HepG2 (cell line): ENCODE measurements around the gene GSPT1. TPM values are rescaled to one million over a fixed set of nuclear protein-coding genes. Genes with fewer than 3 reads are reported as not detected.

Source experiments
- CAMTA2 ChIP-seq: sonication (generic); formaldehyde crosslinking; IDR thresholded peaks from 2 replicates; pipeline ENCODE4 v1.4.0; 2020; ENCODE audit warnings: mild to moderate bottlenecking, missing genetic modification reagents, borderline replicate concordance
- DPF2 ChIP-seq: sonication (generic); formaldehyde crosslinking; IDR thresholded peaks from 2 replicates; pipeline ENCODE4 v1.4.0; 2020; ENCODE audit warnings: mild to moderate bottlenecking, low read depth, missing genetic modification reagents, borderline replicate concordance
- FOXM1 ChIP-seq: sonication (generic); formaldehyde crosslinking; IDR thresholded peaks from 2 replicates; pipeline ENCODE4 v1.5.0; 2020; ENCODE audit warnings: missing genetic modification reagents
- GLI4 ChIP-seq: sonication (generic); formaldehyde crosslinking; IDR thresholded peaks from 2 replicates; pipeline ENCODE4 v1.5.1; 2020; ENCODE audit warnings: missing genetic modification reagents, mild to moderate bottlenecking, moderate library complexity, borderline replicate concordance
- HES4 ChIP-seq: sonication (generic); formaldehyde crosslinking; IDR thresholded peaks from 2 replicates; pipeline ENCODE4 v1.9.0; 2021; ENCODE audit warnings: mild to moderate bottlenecking, missing genetic modification reagents, borderline replicate concordance
- NBN ChIP-seq: fragments of 450-650 bp; conservative IDR thresholded peaks from 2 replicates; pipeline ENCODE4 v1.6.1; 2017
- PHF5A ChIP-seq: IDR thresholded peaks from one replicate; pipeline ENCODE4 v1.6.1; 2018; ENCODE audit warnings: low read depth, missing genetic modification reagents; ENCODE audit not compliant: unreplicated experiment
- PRDM4 ChIP-seq: sonication (generic); formaldehyde crosslinking; IDR thresholded peaks from 2 replicates; pipeline ENCODE4 v1.9.0; 2021; ENCODE audit warnings: missing genetic modification reagents, borderline replicate concordance
- SOX5 ChIP-seq: IDR thresholded peaks from 2 replicates; pipeline ENCODE4 v1.6.1; 2016; ENCODE audit warnings: borderline replicate concordance
- TOPORS ChIP-seq: sonication (generic); formaldehyde crosslinking; IDR thresholded peaks from 2 replicates; pipeline ENCODE4 v1.8.0; 2023; ENCODE audit warnings: mild to moderate bottlenecking, missing genetic modification reagents
- ZNF326 ChIP-seq: sonication (generic); formaldehyde crosslinking; IDR thresholded peaks from 2 replicates; pipeline ENCODE4 v1.4.0; 2020; ENCODE audit warnings: missing genetic modification reagents, borderline replicate concordance
- ZNF337 ChIP-seq: sonication (generic); formaldehyde crosslinking; IDR thresholded peaks from 2 replicates; pipeline ENCODE4 v1.5.1; 2020; ENCODE audit warnings: missing genetic modification reagents, low read depth, mild to moderate bottlenecking, borderline replicate concordance
- ZNF484 ChIP-seq: sonication (generic); formaldehyde crosslinking; IDR thresholded peaks from 2 replicates; pipeline ENCODE4 v1.5.1; 2020; ENCODE audit warnings: mild to moderate bottlenecking, low read depth, missing genetic modification reagents, borderline replicate concordance
- ZNF558 ChIP-seq: sonication (generic); formaldehyde crosslinking; IDR thresholded peaks from 2 replicates; pipeline ENCODE4 v1.9.0; 2022; ENCODE audit warnings: mild to moderate bottlenecking, missing genetic modification reagents, borderline replicate concordance
- ZNF597 ChIP-seq: sonication (generic); formaldehyde crosslinking; IDR thresholded peaks from 2 replicates; pipeline ENCODE4 v1.5.0; 2020; ENCODE audit warnings: missing genetic modification reagents
- ZNF614 ChIP-seq: IDR thresholded peaks from 2 replicates; pipeline ENCODE4 v1.6.1; 2018; ENCODE audit warnings: missing biosample characterization, missing genetic modification reagents, inconsistent platforms, borderline replicate concordance
- ZNF737 ChIP-seq: sonication (generic); formaldehyde crosslinking; IDR thresholded peaks from 2 replicates; pipeline ENCODE4 v1.5.0; 2020; ENCODE audit warnings: missing genetic modification reagents, mild to moderate bottlenecking, borderline replicate concordance
- ZNF784 ChIP-seq: sonication (generic); formaldehyde crosslinking; IDR thresholded peaks from 2 replicates; pipeline ENCODE4 v1.5.1; 2020; ENCODE audit warnings: missing genetic modification reagents, mild to moderate bottlenecking, borderline replicate concordance
- polyA plus RNA-seq, 8 experiments: library from polyadenylated mRNA; depleted of rRNA in 3 of 8; stranded (reverse) in 7 of 8; unstranded in 1 of 8; fragments of >200 nt; fragmentation: Illumina TruSeq in 4 of 8; extraction: Trizol in 4 of 8; gene quantifications; 2 replicates each; pipeline versions ENCODE4 v1.2.1 to v1.2.3, GENCODE V29; 2011 to 2016; ENCODE audit warnings: low read depth in 4 of 8, missing spikeins in 1 of 8, mixed read lengths in 1 of 8; ENCODE audit not compliant: insufficient read depth in 1 of 8
- total RNA-seq, 5 experiments: library from RNA; depleted of rRNA; stranded (reverse); fragments of >200 nt; fragmentation: Illumina TruSeq; extraction: Trizol; gene quantifications; 2 replicates each; pipeline ENCODE4 v1.2.3, GENCODE V29; 2016; ENCODE audit warnings: low read depth in 1 of 5
- TF ChIP-seq, protein P1 (sequence below): sonication (generic); formaldehyde crosslinking; IDR thresholded peaks from 2 replicates; pipeline ENCODE4 v1.5.1; 2020; ENCODE audit warnings: missing genetic modification reagents, mild to moderate bottlenecking, borderline replicate concordance
- TF ChIP-seq, protein P2 (sequence below): sonication (generic); formaldehyde crosslinking; IDR thresholded peaks from 2 replicates; pipeline ENCODE4 v1.8.0; 2022; ENCODE audit warnings: mild to moderate bottlenecking, missing genetic modification reagents, moderate library complexity

Gene GSPT1
- total and polyA plus RNA-seq, 2 of the 13 experiments (the other 11 are each of a cell fraction or from before 2014, with no cell fraction given) = 120 to 316 TPM

GRCh38 chr16:11869353-11870228 lies 46.2 kb downstream of the GSPT1 start (continued):
- TF ChIP-seq ZNF326 (CRISPR knock-in tag) (no peak), HES4 (CRISPR knock-in tag) (no peak), TOPORS (CRISPR knock-in tag) (peak; percentile 81), PHF5A (CRISPR knock-in tag) (peak; percentile 31), SOX5 (CRISPR knock-in tag) (peak; percentile 74; the same call in 1 of the 2 replicates), ZNF597 (no peak), ZNF737 (CRISPR knock-in tag) (no peak), ZNF558 (CRISPR knock-in tag) (no peak), DPF2 (CRISPR knock-in tag) (0 out of 2 replicates have a peak, but pooled peaks have one; percentile 53), ZNF337 (CRISPR knock-in tag) (no peak), FOXM1 (CRISPR knock-in tag) (no peak), CAMTA2 (CRISPR knock-in tag) (no peak), NBN (no peak), ZNF614 (CRISPR knock-in tag) (peak; percentile 88), GLI4 (CRISPR knock-in tag) (no peak), ZNF484 (CRISPR knock-in tag) (no peak), PRDM4 (CRISPR knock-in tag) (no peak), ZNF784 (CRISPR knock-in tag) (no peak)
- TF ChIP-seq, protein P1, sequence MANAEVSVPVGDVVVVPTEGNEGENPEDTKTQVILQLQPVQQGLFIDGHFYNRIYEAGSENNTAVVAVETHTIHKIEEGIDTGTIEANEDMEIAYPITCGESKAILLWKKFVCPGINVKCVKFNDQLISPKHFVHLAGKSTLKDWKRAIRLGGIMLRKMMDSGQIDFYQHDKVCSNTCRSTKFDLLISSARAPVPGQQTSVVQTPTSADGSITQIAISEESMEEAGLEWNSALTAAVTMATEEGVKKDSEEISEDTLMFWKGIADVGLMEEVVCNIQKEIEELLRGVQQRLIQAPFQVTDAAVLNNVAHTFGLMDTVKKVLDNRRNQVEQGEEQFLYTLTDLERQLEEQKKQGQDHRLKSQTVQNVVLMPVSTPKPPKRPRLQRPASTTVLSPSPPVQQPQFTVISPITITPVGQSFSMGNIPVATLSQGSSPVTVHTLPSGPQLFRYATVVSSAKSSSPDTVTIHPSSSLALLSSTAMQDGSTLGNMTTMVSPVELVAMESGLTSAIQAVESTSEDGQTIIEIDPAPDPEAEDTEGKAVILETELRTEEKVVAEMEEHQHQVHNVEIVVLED (CRISPR knock-in tag) = no peak
- TF ChIP-seq, protein P2, sequence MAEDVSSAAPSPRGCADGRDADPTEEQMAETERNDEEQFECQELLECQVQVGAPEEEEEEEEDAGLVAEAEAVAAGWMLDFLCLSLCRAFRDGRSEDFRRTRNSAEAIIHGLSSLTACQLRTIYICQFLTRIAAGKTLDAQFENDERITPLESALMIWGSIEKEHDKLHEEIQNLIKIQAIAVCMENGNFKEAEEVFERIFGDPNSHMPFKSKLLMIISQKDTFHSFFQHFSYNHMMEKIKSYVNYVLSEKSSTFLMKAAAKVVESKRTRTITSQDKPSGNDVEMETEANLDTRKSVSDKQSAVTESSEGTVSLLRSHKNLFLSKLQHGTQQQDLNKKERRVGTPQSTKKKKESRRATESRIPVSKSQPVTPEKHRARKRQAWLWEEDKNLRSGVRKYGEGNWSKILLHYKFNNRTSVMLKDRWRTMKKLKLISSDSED (CRISPR knock-in tag) = no peak
